SK-N-SH (cell line): ENCODE results near the gene TAF4. TPM values are rescaled to one million over a fixed set of nuclear protein-coding genes. Genes with fewer than 3 reads are reported as not detected.
A peak's percentile ranks its signal among the peaks of the same experiment; 100 is the strongest.

Experiments
- CTCF ChIA-PET: fragments of 300-600, 350-600 bp; formaldehyde crosslinking; extraction: SDS; loops from one replicate; lab custom pipeline; 2021; lab: Yijun Ruan, JAX
- POLR2A ChIA-PET: fragments of 350-600 bp; sonication (Branson Sonifier 250); formaldehyde crosslinking; extraction: SDS; loops from one replicate; lab custom pipeline; 2020; ENCODE audit warnings: antibody characterized with exemption, inconsistent platforms; lab: Yijun Ruan, JAX
- DNase-seq: peaks from one replicate; pipeline ENCODE4 v3.0.0; 2012
- H2AFZ ChIP-seq: fragments of 200-600 bp; sonication (generic); 2 replicates; pipeline ENCODE4 v1.8.1; 2016; ENCODE audit warnings: antibody characterized with exemption, mild to moderate bottlenecking, low read depth
- H3F3A ChIP-seq: fragments of 200-600 bp; sonication (generic); replicated peaks from 2 replicates; pipeline ENCODE3; 2016; ENCODE audit warnings: antibody characterized with exemption, mild to moderate bottlenecking; ENCODE audit not compliant: insufficient read depth
- H3K27ac ChIP-seq, 2 experiments: fragments of 200-500 bp in 1 of 2; fragments of 200-600 bp in 1 of 2; sonication (Bioruptor generic) in 1 of 2; sonication (generic), shearing (Covaris generic) in 1 of 2; 2 replicates each; pipeline versions ENCODE4 v1.5.1 to v1.6.1; 2014 to 2016; ENCODE audit warnings: low read depth in 2 of 2, inconsistent platforms in 1 of 2, low read length in 1 of 2, mild to moderate bottlenecking in 1 of 2, mixed read lengths in 1 of 2
- H3K27me3 ChIP-seq: fragments of 200-600 bp; sonication (generic), shearing (Covaris generic); 2 replicates; pipeline ENCODE4 v1.6.1; 2016; ENCODE audit warnings: mixed run types; ENCODE audit not compliant: insufficient read depth
- H3K36me3 ChIP-seq, 2 experiments: fragments of 200-500 bp in 1 of 2; fragments of 200-600 bp in 1 of 2; sonication (Bioruptor generic) in 1 of 2; sonication (generic) in 1 of 2; replicated peaks in 1 of 2; 2 replicates each; pipeline versions ENCODE3 to v1.5.1; 2014 to 2016; ENCODE audit warnings: low read length in 1 of 2, mild to moderate bottlenecking in 1 of 2; ENCODE audit not compliant: insufficient read depth in 2 of 2, control insufficient read depth in 1 of 2
- H3K4me1 ChIP-seq, 2 experiments: fragments of 200-500 bp in 1 of 2; fragments of 200-600 bp in 1 of 2; sonication (Bioruptor generic) in 1 of 2; sonication (generic), shearing (Covaris generic) in 1 of 2; 2 replicates each; pipeline versions ENCODE4 v1.5.1 to v1.6.1; 2014 to 2016; ENCODE audit warnings: low read depth in 1 of 2, low read length in 1 of 2, mixed run types in 1 of 2; ENCODE audit not compliant: insufficient read depth in 2 of 2, control insufficient read depth in 1 of 2
- H3K4me2 ChIP-seq: fragments of 200-600 bp; sonication (generic), shearing (Covaris generic); 2 replicates; pipeline ENCODE4 v1.6.1; 2017; ENCODE audit warnings: mixed run types
- H3K4me3 ChIP-seq, 2 experiments: fragments of 200-500 bp in 1 of 2; fragments of 200-600 bp in 1 of 2; sonication (Bioruptor generic) in 1 of 2; sonication (generic), shearing (Covaris generic) in 1 of 2; 2 replicates each; pipeline versions ENCODE4 v1.5.1 to v1.8.1; 2014 to 2016; ENCODE audit warnings: low read depth in 2 of 2, inconsistent platforms in 1 of 2, low read length in 1 of 2, mild to moderate bottlenecking in 1 of 2, mixed read lengths in 1 of 2, moderate library complexity in 1 of 2
- H3K79me2 ChIP-seq: fragments of 200-600 bp; sonication (generic); 2 replicates; pipeline ENCODE4 v1.8.1; 2017; ENCODE audit warnings: mild to moderate bottlenecking; ENCODE audit not compliant: insufficient read depth
- H3K9ac ChIP-seq: fragments of 200-600 bp; sonication (generic); 2 replicates; pipeline ENCODE4 v1.6.1; 2017; ENCODE audit warnings: mixed run types
- H3K9me2 ChIP-seq: fragments of 200-600 bp; sonication (generic); 2 replicates; pipeline ENCODE4 v1.6.1; 2017; ENCODE audit warnings: mixed run types
- H3K9me3 ChIP-seq: fragments of 200-600 bp; sonication (generic); 2 replicates; pipeline ENCODE4 v1.6.1; 2017; ENCODE audit warnings: mixed run types, mild to moderate bottlenecking, moderate library complexity
- H4K20me1 ChIP-seq: fragments of 200-600 bp; sonication (generic); 2 replicates; pipeline ENCODE4 v1.6.1; 2017; ENCODE audit warnings: mild to moderate bottlenecking, mixed run types; ENCODE audit not compliant: insufficient read depth
- CHD2 ChIP-seq: fragments of 150-350 bp; IDR thresholded peaks from 2 replicates; pipeline ENCODE4 v1.6.1; 2018; ENCODE audit warnings: low read length; ENCODE audit not compliant: partially characterized antibody
- FOSL2 ChIP-seq: IDR thresholded peaks from 2 replicates; pipeline ENCODE4 v1.4.0; 2012; ENCODE audit warnings: low read depth, mild to moderate bottlenecking, moderate library complexity, borderline replicate concordance
- FOXJ3 ChIP-seq: sonication (generic); formaldehyde crosslinking; IDR thresholded peaks from 2 replicates; pipeline ENCODE4 v1.5.1; 2020; ENCODE audit warnings: mild to moderate bottlenecking, missing genetic modification reagents
- JUND ChIP-seq: IDR thresholded peaks from 2 replicates; pipeline ENCODE4 v1.4.0; 2012
- MEF2A ChIP-seq: IDR thresholded peaks from 2 replicates; pipeline ENCODE4 v1.4.0; 2012; ENCODE audit warnings: low read depth, borderline replicate concordance
- MXI1 ChIP-seq: IDR thresholded peaks from 2 replicates; pipeline ENCODE4 v1.6.1; 2012; ENCODE audit warnings: mild to moderate bottlenecking, low read depth, low read length, improper control_type of control experiment
- NFIC ChIP-seq: IDR thresholded peaks from 2 replicates; pipeline ENCODE4 v1.4.0; 2012; ENCODE audit warnings: borderline replicate concordance
- NRF1 ChIP-seq: IDR thresholded peaks from 2 replicates; pipeline ENCODE4 v1.6.1; 2012; ENCODE audit warnings: low read depth, mild to moderate bottlenecking, low read length
- RFX5 ChIP-seq: IDR thresholded peaks from 2 replicates; pipeline ENCODE4 v1.6.1; 2012; ENCODE audit warnings: mild to moderate bottlenecking, improper control_type of control experiment, low read length
- TAF1 ChIP-seq: IDR thresholded peaks from 2 replicates; pipeline ENCODE4 v1.6.1; 2012; ENCODE audit warnings: low read depth, mild to moderate bottlenecking, low read length, moderate library complexity, borderline replicate concordance
- TCF12 ChIP-seq: IDR thresholded peaks from 2 replicates; pipeline ENCODE4 v1.4.0; 2012
- YY1 ChIP-seq: IDR thresholded peaks from 2 replicates; pipeline ENCODE4 v1.4.0; 2012; ENCODE audit warnings: low read depth, mild to moderate bottlenecking
- WGBS: methylation state at CpG from one replicate; pipeline ENCODE4 v1.1.6; 2017; ENCODE audit warnings: low lambda C conversion rate; 5-methylcytosine and 5-hydroxymethylcytosine counted together
- polyA plus RNA-seq, 3 experiments: library from polyadenylated mRNA; depleted of rRNA; stranded (reverse); fragments of >200 nt; gene quantifications; 2 replicates each; pipeline ENCODE4 v1.2.3, GENCODE V29; 2012
- TF ChIP-seq, protein P1 (sequence below): IDR thresholded peaks from 2 replicates; pipeline ENCODE4 v1.4.0; 2012; ENCODE audit warnings: low read depth, borderline replicate concordance
- TF ChIP-seq, protein P2 (sequence below): IDR thresholded peaks from 2 replicates; pipeline ENCODE4 v1.6.1; 2012; ENCODE audit warnings: mild to moderate bottlenecking, low read depth, low read length, moderate library complexity
- TF ChIP-seq, protein P3 (sequence below): IDR thresholded peaks from 2 replicates; pipeline ENCODE4 v1.4.0; 2012; ENCODE audit warnings: low read depth, borderline replicate concordance

Gene TAF4
- polyA plus RNA-seq, 1 of the 3 experiments (the other 2 are of a cell fraction), result 4.8 TPM

DNA sequence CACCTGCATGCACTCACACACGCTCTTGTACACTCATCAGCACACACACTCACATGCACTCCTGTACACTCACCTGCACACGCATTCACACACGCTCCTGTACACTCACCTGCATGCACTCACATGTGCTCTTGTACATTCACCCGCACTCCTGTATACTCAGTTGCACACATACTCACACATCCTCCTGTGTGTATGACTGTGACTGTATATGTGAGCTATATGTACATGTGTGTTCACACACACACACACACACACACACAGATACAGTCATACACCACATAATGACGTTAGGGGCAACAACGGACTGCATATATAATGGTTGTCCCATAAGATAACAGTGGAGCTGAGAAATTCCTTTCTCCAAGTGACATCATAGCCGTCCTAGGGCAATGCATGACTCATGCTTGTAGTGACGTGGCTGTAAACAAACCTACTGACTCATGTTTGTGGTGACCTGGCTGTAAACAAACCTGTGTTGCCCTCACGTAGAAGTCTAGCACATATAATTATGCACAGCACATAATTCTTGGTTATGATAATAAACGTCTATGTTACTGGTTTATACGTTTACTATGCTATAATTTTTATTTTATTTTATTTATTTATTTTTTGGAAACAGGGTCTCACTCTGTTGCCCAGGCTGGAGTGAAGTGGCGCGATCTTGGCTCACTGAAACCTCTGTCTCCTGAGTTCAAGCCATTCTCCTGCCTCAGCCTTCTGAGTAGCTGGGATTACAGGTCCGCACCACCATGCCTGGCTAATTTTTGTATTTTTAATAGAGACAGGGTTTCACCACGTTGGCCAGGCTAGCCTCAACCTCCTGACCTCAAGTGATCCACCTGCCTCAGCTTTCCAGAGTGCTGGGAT, 22.8 kb upstream of the TAF4 start:
- CTCF ChIA-PET, result interaction anchor here (0.6 kb wide), 1 partner anchor 8 kb away, joined by 3 read pairs; no protein-coding TSS in a partner anchor
- 36% methylated on average over 15 of the region's 15 CpGs for WGBS
- no peaks in the 10 kb centered on the region for H3K9me2 ChIP-seq
- no peaks in the 10 kb centered on the region; the same call in 1 of the 2 replicates for H3K27me3 ChIP-seq
- no peaks in the 10 kb centered on the region for H3K4me1 ChIP-seq
- no peak overlapping the region for H3K4me3 ChIP-seq
- H3K9ac ChIP-seq, result no peak overlapping the region
- H3K9me3 ChIP-seq, result no peaks in the 10 kb centered on the region
- no peak overlapping the region for H2AFZ ChIP-seq
- no peaks in the 10 kb centered on the region for H3K36me3 ChIP-seq
- H3K79me2 ChIP-seq, result no peaks in the 10 kb centered on the region
- TF ChIP-seq FOSL2 (peak; percentile 43; the same call in 1 of the 2 replicates), TAF1 (no peak)
- POLR2A ChIA-PET, result no interaction called here
- H4K20me1 ChIP-seq, result no peaks in the 10 kb centered on the region
- H3F3A ChIP-seq, result no peaks in the 10 kb centered on the region
- H3K4me2 ChIP-seq, result no peak overlapping the region
- no peak for DNase-seq
- H3K27ac ChIP-seq, result no peak overlapping the region

GRCh38 chr20:62087632-62088031, 22.0 kb upstream of the TAF4 start:
- no peaks in the 10 kb centered on the region for H3K36me3 ChIP-seq
- CTCF ChIA-PET, result interaction anchor here (1.0 to 1.3 kb wide), 2 partner anchors 54 to 77 kb away, joined by 3 read pairs; no protein-coding TSS in a partner anchor
- no peak overlapping the region for H3K27ac ChIP-seq
- WGBS, result 84% methylated on average over 17 of the region's 17 CpGs
- H2AFZ ChIP-seq, result no peak overlapping the region
- H3K4me1 ChIP-seq, result no peaks in the 10 kb centered on the region
- H4K20me1 ChIP-seq, result no peaks in the 10 kb centered on the region
- H3K9ac ChIP-seq, result no peak overlapping the region
- no peak for DNase-seq
- H3K4me2 ChIP-seq, result no peak overlapping the region
- no peaks in the 10 kb centered on the region for H3F3A ChIP-seq
- POLR2A ChIA-PET, result no interaction called here
- no peaks in the 10 kb centered on the region; the same call in 1 of the 2 replicates for H3K27me3 ChIP-seq
- H3K9me2 ChIP-seq, result no peaks in the 10 kb centered on the region
- no peaks in the 10 kb centered on the region for H3K9me3 ChIP-seq
- H3K4me3 ChIP-seq, result no peak overlapping the region
- H3K79me2 ChIP-seq, result no peaks in the 10 kb centered on the region
- TF ChIP-seq JUND (no peak), RFX5 (no peak), FOSL2 (no peak), CHD2 (no peak)
- TF ChIP-seq, protein P1, sequence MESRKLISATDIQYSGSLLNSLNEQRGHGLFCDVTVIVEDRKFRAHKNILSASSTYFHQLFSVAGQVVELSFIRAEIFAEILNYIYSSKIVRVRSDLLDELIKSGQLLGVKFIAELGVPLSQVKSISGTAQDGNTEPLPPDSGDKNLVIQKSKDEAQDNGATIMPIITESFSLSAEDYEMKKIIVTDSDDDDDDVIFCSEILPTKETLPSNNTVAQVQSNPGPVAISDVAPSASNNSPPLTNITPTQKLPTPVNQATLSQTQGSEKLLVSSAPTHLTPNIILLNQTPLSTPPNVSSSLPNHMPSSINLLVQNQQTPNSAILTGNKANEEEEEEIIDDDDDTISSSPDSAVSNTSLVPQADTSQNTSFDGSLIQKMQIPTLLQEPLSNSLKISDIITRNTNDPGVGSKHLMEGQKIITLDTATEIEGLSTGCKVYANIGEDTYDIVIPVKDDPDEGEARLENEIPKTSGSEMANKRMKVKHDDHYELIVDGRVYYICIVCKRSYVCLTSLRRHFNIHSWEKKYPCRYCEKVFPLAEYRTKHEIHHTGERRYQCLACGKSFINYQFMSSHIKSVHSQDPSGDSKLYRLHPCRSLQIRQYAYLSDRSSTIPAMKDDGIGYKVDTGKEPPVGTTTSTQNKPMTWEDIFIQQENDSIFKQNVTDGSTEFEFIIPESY, result no peak

- H3K4me2 ChIP-seq, result no peak overlapping the region
- no peaks in the 10 kb centered on the region for H3K9me3 ChIP-seq
- H3K4me1 ChIP-seq, result no peaks in the 10 kb centered on the region
- H3K9ac ChIP-seq, result no peak overlapping the region
- H2AFZ ChIP-seq, result no peak overlapping the region
- 18% methylated on average over 7 of the region's 11 CpGs for WGBS
- no peak overlapping the region for H3K27ac ChIP-seq
- H3K27me3 ChIP-seq, result no peaks in the 10 kb centered on the region; the same call in 1 of the 2 replicates
- H3K36me3 ChIP-seq, result no peaks in the 10 kb centered on the region
- ChIA-PET POLR2A (no interaction called here), CTCF (interaction anchor here (1.0 to 1.3 kb wide), 2 partner anchors 54 to 76 kb away, joined by 3 read pairs; no protein-coding TSS in a partner anchor)
- no peaks in the 10 kb centered on the region for H3F3A ChIP-seq
- H4K20me1 ChIP-seq, result no peaks in the 10 kb centered on the region
- no peak overlapping the region for H3K4me3 ChIP-seq
- no peak for DNase-seq
- no peaks in the 10 kb centered on the region for H3K9me2 ChIP-seq
- no peaks in the 10 kb centered on the region for H3K79me2 ChIP-seq
- TF ChIP-seq, protein P2, sequence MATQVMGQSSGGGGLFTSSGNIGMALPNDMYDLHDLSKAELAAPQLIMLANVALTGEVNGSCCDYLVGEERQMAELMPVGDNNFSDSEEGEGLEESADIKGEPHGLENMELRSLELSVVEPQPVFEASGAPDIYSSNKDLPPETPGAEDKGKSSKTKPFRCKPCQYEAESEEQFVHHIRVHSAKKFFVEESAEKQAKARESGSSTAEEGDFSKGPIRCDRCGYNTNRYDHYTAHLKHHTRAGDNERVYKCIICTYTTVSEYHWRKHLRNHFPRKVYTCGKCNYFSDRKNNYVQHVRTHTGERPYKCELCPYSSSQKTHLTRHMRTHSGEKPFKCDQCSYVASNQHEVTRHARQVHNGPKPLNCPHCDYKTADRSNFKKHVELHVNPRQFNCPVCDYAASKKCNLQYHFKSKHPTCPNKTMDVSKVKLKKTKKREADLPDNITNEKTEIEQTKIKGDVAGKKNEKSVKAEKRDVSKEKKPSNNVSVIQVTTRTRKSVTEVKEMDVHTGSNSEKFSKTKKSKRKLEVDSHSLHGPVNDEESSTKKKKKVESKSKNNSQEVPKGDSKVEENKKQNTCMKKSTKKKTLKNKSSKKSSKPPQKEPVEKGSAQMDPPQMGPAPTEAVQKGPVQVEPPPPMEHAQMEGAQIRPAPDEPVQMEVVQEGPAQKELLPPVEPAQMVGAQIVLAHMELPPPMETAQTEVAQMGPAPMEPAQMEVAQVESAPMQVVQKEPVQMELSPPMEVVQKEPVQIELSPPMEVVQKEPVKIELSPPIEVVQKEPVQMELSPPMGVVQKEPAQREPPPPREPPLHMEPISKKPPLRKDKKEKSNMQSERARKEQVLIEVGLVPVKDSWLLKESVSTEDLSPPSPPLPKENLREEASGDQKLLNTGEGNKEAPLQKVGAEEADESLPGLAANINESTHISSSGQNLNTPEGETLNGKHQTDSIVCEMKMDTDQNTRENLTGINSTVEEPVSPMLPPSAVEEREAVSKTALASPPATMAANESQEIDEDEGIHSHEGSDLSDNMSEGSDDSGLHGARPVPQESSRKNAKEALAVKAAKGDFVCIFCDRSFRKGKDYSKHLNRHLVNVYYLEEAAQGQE, result no peak
- no peak for TF ChIP-seq NFIC
- TF ChIP-seq YY1, result no peak
- TF ChIP-seq FOXJ3, result no peak
- no peak for TF ChIP-seq RFX5
- TF ChIP-seq NRF1, result no peak
- TF ChIP-seq, protein P3, sequence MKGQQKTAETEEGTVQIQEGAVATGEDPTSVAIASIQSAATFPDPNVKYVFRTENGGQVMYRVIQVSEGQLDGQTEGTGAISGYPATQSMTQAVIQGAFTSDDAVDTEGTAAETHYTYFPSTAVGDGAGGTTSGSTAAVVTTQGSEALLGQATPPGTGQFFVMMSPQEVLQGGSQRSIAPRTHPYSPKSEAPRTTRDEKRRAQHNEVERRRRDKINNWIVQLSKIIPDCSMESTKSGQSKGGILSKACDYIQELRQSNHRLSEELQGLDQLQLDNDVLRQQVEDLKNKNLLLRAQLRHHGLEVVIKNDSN, result no peak
- no peak for TF ChIP-seq MXI1
- no peak for TF ChIP-seq MEF2A
- TF ChIP-seq TCF12, result no peak
These were observed 21.5 kb upstream of the TAF4 start for GRCh38 chr20:62087227-62087626.
